IPS-18c (cell line): ENCODE measurements around the gene CYP8B1.

Source experiments
- H3K4me3 ChIP-seq: 2 replicates; pipeline ENCODE4 v1.7.0; 2013; ENCODE audit warnings: low read depth, mild to moderate bottlenecking, low read length, moderate library complexity; ENCODE audit not compliant: insufficient read depth
- H3K9me3 ChIP-seq: one replicate; pipeline ENCODE4 v1.6.1; 2013; ENCODE audit warnings: mild to moderate bottlenecking, low read length, moderate library complexity; ENCODE audit not compliant: control insufficient read depth, insufficient read depth

Gene CYP8B1

GRCh38 chr3:42865256-42865655, 10.4 kb downstream of the CYP8B1 start:
- no peak overlapping the region for H3K4me3 ChIP-seq
- no peaks in the 10 kb centered on the region for H3K9me3 ChIP-seq

DNA sequence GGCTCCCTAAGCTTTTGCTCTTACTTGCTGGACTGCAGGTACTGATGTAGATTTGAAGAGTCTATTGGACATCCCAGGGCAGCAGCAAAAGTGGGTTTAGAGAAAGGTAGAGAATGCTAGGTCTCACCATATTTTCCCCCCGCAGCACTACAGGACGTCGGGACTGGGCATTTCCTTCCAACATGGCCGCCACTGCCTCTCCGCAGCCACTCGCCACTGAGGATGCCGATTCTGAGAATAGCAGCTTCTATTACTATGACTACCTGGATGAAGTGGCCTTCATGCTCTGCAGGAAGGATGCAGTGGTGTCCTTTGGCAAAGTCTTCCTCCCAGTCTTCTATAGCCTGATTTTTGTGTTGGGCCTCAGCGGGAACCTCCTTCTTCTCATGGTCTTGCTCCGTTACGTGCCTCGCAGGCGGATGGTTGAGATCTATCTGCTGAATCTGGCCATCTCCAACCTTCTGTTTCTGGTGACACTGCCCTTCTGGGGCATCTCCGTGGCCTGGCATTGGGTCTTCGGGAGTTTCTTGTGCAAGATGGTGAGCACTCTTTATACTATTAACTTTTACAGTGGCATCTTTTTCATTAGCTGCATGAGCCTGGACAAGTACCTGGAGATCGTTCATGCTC, 11.2 kb downstream of the CYP8B1 start:
- Histone ChIP-seq H3K4me3 (no peak overlapping the region), H3K9me3 (no peaks in the 10 kb centered on the region)

- no peaks in the 10 kb centered on the region for H3K9me3 ChIP-seq
- no peak overlapping the region for H3K4me3 ChIP-seq
Measured at GRCh38 chr3:42856544-42856943, 19.1 kb downstream of the CYP8B1 start.

GRCh38 chr3:42855547-42856380, 19.9 kb downstream of the CYP8B1 start:
- H3K4me3 ChIP-seq: no peak overlapping the region
- no peaks in the 10 kb centered on the region for H3K9me3 ChIP-seq

- no peak overlapping the region for H3K4me3 ChIP-seq
Measured at GRCh38 chr3:42855219-42855546, 20.5 kb downstream of the CYP8B1 start.

GRCh38 chr3:42853739-42854302, 21.9 kb downstream of the CYP8B1 start:
- Histone ChIP-seq H3K4me3 (no peak overlapping the region), H3K9me3 (no peaks in the 10 kb centered on the region)

More at GRCh38 chr3:42855219-42855546, 20.5 kb downstream of the CYP8B1 start:
- H3K9me3 ChIP-seq: no peaks in the 10 kb centered on the region

DNA sequence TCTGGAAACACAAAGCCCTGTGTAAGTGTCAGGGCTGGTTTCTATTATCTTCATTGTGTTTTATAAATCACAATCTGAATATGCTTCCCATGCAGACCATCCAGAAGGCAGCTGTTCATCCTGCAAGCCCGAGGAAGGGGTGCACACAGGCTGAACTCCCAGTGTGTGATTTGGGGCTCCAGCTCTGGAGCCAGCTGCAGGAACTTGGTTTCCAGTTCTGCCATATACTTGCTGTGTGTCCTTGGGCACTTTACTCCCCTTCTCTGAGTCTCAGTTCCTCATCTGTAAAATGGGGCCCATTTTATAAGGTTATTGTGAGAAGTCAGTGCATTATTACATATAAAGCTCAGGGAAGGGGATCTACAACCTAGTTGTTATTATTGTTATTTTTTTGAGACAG, 22.6 kb downstream of the CYP8B1 start:
- no peak overlapping the region for H3K4me3 ChIP-seq
- H3K9me3 ChIP-seq: no peaks in the 10 kb centered on the region

DNA sequence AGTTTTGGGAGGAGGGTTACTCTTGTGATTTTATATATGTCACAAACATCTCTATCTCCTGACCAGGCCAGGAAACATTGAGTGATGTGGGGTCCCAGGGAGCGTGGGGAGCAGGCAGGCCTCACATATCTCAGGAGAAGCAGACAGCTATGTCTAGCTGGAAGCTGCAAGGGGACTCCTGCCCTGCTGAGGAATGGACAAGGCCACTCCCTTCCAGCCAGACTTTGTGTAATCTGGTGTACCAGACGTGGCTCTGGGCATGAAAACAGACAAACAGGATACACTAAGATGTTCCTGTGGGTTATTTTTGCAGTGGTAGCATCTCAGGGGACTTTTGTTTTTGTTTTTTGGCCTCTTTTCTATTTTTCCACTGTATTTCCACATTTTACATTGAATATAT, 23.2 kb downstream of the CYP8B1 start:
- Histone ChIP-seq H3K9me3 (no peaks in the 10 kb centered on the region), H3K4me3 (no peak overlapping the region)

- no peaks in the 10 kb centered on the region for H3K9me3 ChIP-seq
- no peak overlapping the region for H3K4me3 ChIP-seq
Measured at GRCh38 chr3:42851228-42851834, 24.3 kb downstream of the CYP8B1 start.

DNA sequence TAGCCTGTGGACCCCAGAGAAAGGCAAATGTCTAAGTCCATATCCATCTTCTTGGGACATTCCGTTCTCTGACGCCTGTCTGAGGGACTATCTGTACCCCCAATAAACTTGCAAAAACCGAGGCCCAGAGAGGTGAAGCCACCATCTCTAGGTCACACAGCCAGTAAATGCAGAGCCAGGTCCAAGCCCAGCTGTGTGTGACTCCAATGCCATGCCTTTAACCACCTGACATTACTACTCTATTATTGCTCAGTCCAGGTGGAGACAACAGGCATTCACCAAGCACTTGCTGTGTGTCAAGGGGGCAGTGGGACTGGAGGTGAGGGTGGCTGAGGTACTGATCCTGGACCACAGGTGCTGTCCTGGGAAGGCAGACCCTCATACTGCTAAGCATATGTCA, 25.4 kb downstream of the CYP8B1 start:
- H3K9me3 ChIP-seq: no peaks in the 10 kb centered on the region
- no peak overlapping the region for H3K4me3 ChIP-seq

GRCh38 chr3:42849017-42849416, 26.7 kb downstream of the CYP8B1 start:
- H3K9me3 ChIP-seq: no peaks in the 10 kb centered on the region
- no peak overlapping the region for H3K4me3 ChIP-seq

GRCh38 chr3:42847731-42848130, 27.9 kb downstream of the CYP8B1 start:
- Histone ChIP-seq H3K9me3 (no peaks in the 10 kb centered on the region), H3K4me3 (no peak overlapping the region)

- no peaks in the 10 kb centered on the region for H3K9me3 ChIP-seq
- no peak overlapping the region for H3K4me3 ChIP-seq
Measured at GRCh38 chr3:42846685-42847522, 28.8 kb downstream of the CYP8B1 start.

GRCh38 chr3:42844815-42845214, 30.9 kb downstream of the CYP8B1 start:
- Histone ChIP-seq H3K4me3 (no peak overlapping the region), H3K9me3 (no peaks in the 10 kb centered on the region)

DNA sequence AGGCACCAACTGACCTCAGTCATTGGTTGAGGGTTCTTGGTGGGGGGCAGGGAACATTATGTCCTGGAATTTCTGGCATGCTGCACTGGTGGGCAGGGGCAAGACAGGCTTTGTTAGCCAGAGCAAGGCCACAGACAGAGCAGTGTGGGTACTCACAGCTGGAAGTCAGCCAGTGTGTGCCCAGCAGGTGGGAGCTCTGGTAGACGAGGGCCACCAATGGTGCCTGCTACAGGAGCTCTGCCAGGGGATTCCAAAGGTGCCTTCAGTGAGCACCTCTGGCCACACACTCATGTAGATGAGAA, 31.3 kb downstream of the CYP8B1 start:
- no peaks in the 10 kb centered on the region for H3K9me3 ChIP-seq
- H3K4me3 ChIP-seq: no peak overlapping the region

- Histone ChIP-seq H3K4me3 (no peak overlapping the region), H3K9me3 (no peaks in the 10 kb centered on the region)
Measured at GRCh38 chr3:42843713-42844411, 31.8 kb downstream of the CYP8B1 start.

DNA sequence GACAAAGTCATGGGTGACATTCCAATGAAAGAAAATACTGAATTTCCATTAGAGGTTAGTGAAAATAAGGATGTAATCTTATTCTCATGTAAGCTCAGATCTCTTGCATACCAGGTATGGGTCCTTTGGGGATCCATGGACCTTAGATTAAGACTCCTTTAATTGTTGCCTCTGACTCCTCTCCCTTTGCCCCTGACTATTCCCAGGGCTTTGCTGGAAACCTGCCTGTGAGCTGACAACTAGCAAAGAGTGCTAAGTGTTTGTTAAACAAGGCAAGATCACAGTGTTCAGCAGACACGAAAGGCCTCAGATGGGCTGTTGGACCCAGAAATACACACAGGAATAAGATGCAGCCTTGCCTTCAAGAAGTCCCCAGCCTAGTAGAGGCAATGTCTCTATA, 34.3 kb downstream of the CYP8B1 start:
- Histone ChIP-seq H3K4me3 (no peak overlapping the region), H3K9me3 (no peaks in the 10 kb centered on the region)
